Measurements from ENCODE around the gene WNK4.

WNK4 gene

DNA sequence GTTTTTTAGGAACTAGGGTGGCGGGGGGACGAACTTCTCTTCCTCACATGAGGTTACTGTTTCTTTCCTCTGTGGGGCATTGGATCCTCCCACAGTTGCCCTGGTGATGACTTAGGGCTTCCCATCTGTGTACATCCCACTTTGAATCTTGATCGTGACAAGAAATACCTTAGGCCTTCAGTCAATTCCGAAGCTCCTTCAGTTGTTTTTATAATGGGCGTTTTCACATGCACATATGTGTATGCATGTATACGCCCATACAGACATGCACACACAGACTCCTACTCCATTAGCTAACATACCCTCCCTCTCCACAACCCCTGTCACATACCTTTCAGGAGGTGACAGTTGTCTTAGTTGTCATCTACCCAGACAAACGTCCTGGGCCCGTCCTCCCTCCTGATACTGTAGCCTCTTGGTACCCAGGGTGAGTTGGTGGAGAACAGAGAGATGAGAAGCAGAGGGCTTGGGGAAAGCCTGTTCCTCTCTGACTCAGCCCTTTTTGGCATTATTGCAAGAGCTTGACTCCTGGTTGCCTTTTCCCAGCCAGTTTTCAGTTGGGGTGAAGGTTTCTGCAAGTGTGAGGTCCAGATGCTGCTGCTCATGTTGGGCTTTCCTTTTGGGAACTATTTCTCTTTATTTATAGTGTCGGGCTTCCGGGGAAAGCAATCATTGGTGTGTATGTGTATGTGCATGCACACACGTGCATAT, 61.7 kb downstream of the WNK4 start:
- DNase-seq (ENCODE audit: low read depth) = no peak

DNA sequence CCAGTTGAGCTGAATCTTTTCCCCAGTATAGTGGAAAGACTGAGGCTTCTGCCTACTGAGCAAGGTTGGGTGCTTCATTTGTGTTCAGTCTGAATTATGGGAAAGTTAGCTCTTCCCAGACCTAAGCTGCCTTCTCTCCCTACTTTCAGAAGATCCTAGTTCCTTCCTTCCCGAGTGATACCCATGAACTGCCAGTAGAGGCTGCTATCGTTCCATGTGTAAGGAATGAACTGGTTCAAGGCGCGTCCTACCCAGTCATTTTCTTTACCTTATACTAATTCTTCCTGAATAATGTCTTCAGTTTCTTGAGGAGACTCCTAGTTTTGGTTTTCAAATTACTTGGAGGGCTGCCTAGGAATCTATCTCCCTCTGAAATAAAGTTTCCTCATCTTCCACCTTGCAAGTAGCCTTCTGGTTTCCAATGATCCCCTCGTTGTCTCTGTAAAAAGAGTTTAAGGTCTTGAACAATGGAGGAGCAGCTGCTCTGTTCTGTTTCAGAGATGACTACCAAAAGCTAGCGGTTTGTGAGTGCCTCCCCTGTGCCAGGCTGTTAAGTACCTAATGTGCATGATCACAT, 63.0 kb downstream of the WNK4 start:
- no peak for DNase-seq (ENCODE audit: low read depth)

DNA sequence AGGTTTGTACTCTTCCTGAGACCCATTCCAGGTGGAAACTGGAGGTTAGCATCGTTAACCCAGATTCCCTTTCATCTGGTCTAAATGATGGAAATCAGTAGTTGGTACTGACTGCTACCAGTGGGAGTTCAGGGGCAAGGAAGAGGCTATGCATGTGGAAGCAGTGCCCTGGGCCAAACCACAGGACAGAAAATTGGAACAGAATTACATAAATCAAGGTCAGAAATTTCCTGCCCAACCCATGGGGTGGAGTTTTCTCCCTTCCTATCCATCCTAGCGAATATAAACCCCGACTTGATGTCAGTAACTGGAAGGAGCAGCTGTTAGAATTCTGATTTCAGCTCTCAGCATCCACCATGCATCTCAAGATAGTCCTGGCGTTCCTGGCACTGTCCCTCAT, 63.9 kb downstream of the WNK4 start, which contains the start of gene AOC2:
Gene AOC2, plus strand, starts transcription at position 310 of the 400 bp plus-strand sequence. Its CDS starts 47 bp downstream, at position 357.
- no peak for DNase-seq (ENCODE audit: low read depth)

DNA sequence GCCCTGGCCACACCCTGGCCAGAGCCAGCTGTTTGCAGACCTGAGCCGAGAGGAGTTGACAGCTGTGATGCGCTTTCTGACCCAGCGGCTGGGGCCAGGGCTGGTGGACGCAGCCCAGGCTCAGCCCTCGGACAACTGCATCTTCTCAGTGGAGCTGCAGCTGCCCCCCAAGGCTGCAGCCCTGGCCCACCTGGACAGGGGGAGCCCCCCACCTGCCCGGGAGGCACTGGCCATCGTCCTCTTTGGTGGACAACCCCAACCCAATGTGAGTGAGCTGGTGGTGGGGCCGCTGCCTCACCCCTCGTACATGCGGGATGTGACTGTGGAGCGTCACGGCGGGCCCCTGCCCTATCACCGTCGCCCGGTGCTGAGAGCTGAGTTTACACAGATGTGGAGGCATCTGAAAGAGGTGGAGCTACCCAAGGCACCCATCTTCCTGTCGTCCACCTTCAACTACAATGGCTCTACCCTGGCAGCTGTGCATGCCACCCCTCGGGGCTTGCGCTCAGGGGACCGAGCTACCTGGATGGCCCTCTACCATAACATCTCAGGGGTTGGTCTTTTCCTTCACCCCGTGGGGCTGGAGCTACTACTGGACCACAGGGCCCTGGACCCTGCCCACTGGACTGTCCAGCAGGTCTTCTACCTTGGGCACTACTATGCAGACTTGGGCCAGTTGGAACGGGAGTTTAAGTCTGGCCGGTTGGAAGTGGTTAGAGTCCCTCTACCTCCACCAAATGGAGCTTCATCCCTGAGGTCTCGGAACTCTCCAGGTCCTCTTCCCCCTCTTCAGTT, 64.5 kb downstream of the WNK4 start:
- no peak for DNase-seq (ENCODE audit: low read depth)

DNA sequence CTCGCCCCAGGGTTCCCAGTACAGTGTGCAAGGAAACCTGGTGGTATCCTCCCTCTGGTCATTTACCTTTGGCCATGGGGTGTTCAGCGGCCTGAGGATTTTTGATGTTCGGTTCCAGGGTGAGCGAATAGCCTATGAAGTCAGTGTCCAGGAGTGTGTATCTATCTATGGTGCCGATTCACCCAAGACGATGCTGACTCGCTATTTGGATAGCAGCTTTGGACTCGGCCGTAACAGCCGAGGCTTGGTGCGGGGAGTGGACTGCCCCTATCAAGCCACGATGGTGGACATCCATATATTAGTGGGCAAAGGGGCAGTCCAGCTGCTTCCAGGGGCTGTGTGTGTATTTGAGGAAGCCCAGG, 65.1 kb downstream of the WNK4 start:
- no peak for DNase-seq (ENCODE audit: low read depth)

DNA sequence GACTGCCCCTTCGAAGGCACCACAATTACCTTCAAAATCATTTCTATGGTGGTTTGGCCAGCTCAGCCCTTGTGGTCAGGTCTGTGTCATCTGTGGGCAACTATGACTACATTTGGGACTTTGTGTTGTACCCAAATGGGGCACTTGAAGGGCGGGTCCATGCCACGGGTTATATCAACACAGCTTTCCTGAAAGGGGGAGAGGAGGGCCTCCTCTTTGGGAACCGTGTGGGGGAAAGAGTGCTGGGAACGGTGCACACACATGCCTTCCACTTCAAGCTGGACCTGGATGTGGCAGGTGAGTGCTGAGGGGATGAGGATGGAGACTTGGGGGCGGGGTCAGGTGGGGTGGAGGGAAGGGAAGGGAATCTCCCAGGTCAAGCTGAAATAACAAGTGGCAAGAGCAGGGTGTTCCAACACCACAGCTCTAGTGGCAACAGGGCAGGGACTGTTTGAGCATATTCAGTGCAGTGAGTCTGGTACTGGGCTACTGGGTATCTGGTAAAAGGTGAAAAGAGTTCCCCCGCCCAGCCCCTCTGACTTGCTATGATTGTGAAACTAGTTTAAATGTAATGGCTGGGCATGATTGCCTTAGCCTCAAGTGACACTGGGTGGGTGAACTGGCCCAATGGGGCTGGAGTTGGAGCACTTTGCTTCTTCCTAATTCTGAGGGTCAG, 65.6 kb downstream of the WNK4 start:
- no peak for DNase-seq (ENCODE audit: low read depth)

All from stimulated activated CD8-positive, alpha-beta memory T cell treated with anti-CD3 and anti-CD28 coated beads, Interleukin-12 subunit alpha, Interleukin-12 subunit beta, amount 100 ng/mL, for 1 hour (primary cell).